HG03196 (cell line): ENCODE results near the gene DMRTC1B.
A peak's percentile ranks its signal among the peaks of the same experiment; 100 is the strongest.
"Not testable (repeated sequence)": the region's sequence is repeated elsewhere in the genome, so short reads cannot be mapped to it uniquely, and the experiment has no call there.

Source experiments
- ATAC-seq: cut with Tn5 transposase; IDR thresholded peaks from one replicate; pipeline ENCODE4 v1.9.1; 2021; ENCODE audit not compliant: unreplicated experiment

Gene DMRTC1B

GRCh38 chrX:72776653-72777466 is at the start of gene DMRTC1B:
TSS of gene DMRTC1B (plus strand) at chrX:72776890. CDS start at chrX:72845136, 68,246 bp downstream.
- ATAC-seq: peak; percentile 76

- ATAC-seq: no peak
Measured at GRCh38 chrX:72727846-72728245, 48.8 kb upstream of the DMRTC1B start.

GRCh38 chrX:72733636-72734035 is 43.1 kb upstream of the DMRTC1B start:
- ATAC-seq: not testable (repeated sequence)

GRCh38 chrX:72735561-72735960 is 41.1 kb upstream of the DMRTC1B start:
- ATAC-seq: no peak

GRCh38 chrX:72745546-72745945 is 31.1 kb upstream of the DMRTC1B start:
- not testable (repeated sequence) for ATAC-seq

- not testable (repeated sequence) for ATAC-seq
Measured at GRCh38 chrX:72748545-72748944, 28.1 kb upstream of the DMRTC1B start.

GRCh38 chrX:72760454-72760853 is 16.2 kb upstream of the DMRTC1B start:
- ATAC-seq: not testable (repeated sequence)

- peak; percentile 71 for ATAC-seq
Measured at GRCh38 chrX:72777467-72777790, 739 bp downstream of the DMRTC1B start.

- ATAC-seq: not testable (repeated sequence)
Measured at GRCh38 chrX:72778146-72778545, 1.5 kb downstream of the DMRTC1B start.

- ATAC-seq: not testable (repeated sequence)
Measured at GRCh38 chrX:72782560-72782959, 5.9 kb downstream of the DMRTC1B start, which contains the start of gene FAM236B. TSS of gene FAM236B (minus strand) at chrX:72782660. CDS start at chrX:72782560, 100 bp downstream.

GRCh38 chrX:72783365-72783936 is 6.8 kb downstream of the DMRTC1B start:
- ATAC-seq: not testable (repeated sequence)

GRCh38 chrX:72783964-72784363 is 7.3 kb downstream of the DMRTC1B start:
- not testable (repeated sequence) for ATAC-seq

GRCh38 chrX:72788142-72788541 is 11.5 kb downstream of the DMRTC1B start:
- not testable (repeated sequence) for ATAC-seq

- ATAC-seq: not testable (repeated sequence)
Measured at GRCh38 chrX:72790390-72790789, 13.7 kb downstream of the DMRTC1B start.

GRCh38 chrX:72808110-72808509 is 31.4 kb downstream of the DMRTC1B start, which contains the start of gene FAM236D:
TSS of gene FAM236D (minus strand) at chrX:72808210. CDS start at chrX:72808110, 100 bp downstream.
- ATAC-seq: not testable (repeated sequence)

- not testable (repeated sequence) for ATAC-seq
Measured at GRCh38 chrX:72830701-72831100, 54.0 kb downstream of the DMRTC1B start.

- not testable (repeated sequence) for ATAC-seq
Measured at GRCh38 chrX:72837532-72837931, 60.8 kb downstream of the DMRTC1B start.

GRCh38 chrX:72882898-72883297 is 106.2 kb downstream of the DMRTC1B start:
- ATAC-seq: not testable (repeated sequence)

GRCh38 chrX:72889740-72890139 is 113.0 kb downstream of the DMRTC1B start:
- not testable (repeated sequence) for ATAC-seq
